TTC549 (cell line): ENCODE measurements around the gene MESD.

ENCODE experiments used
- FAIRE-seq: peaks from 2 replicates; lab custom pipeline; 2012; peaks lifted over from hg19 to GRCh38; lab: Jason Lieb, UNC

The MESD gene

GRCh38 chr15:80989518-80990478 is at the start of gene MESD:
Gene MESD, minus strand, starts transcription at chr15:80989819. Its CDS starts 28 bp downstream, at chr15:80989791.
- FAIRE-seq = no peak

- no peak for FAIRE-seq
These were observed 49.5 kb upstream of the MESD start for GRCh38 chr15:81038975-81039607.

GRCh38 chr15:81037952-81038743 is 48.5 kb upstream of the MESD start:
- FAIRE-seq = no peak

- no peak for FAIRE-seq
These were observed 43.9 kb upstream of the MESD start for GRCh38 chr15:81033508-81033907.

GRCh38 chr15:81032818-81033217 is 43.2 kb upstream of the MESD start:
- FAIRE-seq = no peak

GRCh38 chr15:81032355-81032754 is 42.7 kb upstream of the MESD start:
- no peak for FAIRE-seq

- no peak for FAIRE-seq
These were observed 41.6 kb upstream of the MESD start for GRCh38 chr15:81031203-81031602.

GRCh38 chr15:81030301-81030750 is 40.7 kb upstream of the MESD start:
- no peak for FAIRE-seq

- FAIRE-seq = no peak
These were observed 40.0 kb upstream of the MESD start for GRCh38 chr15:81029414-81030300.

- FAIRE-seq = no peak
These were observed 37.4 kb upstream of the MESD start for GRCh38 chr15:81026836-81027599.

GRCh38 chr15:81025721-81026370 is 36.2 kb upstream of the MESD start:
- FAIRE-seq = no peak

- no peak for FAIRE-seq
These were observed 35.3 kb upstream of the MESD start for GRCh38 chr15:81024936-81025335.

- FAIRE-seq = no peak
These were observed 34.8 kb upstream of the MESD start for GRCh38 chr15:81024265-81024872.

GRCh38 chr15:81023483-81024264 is 34.1 kb upstream of the MESD start:
- no peak for FAIRE-seq

GRCh38 chr15:81021321-81021720 is 31.7 kb upstream of the MESD start:
- FAIRE-seq = no peak

GRCh38 chr15:81018197-81018596 is 28.6 kb upstream of the MESD start:
- no peak for FAIRE-seq

GRCh38 chr15:81016489-81017068 is 27.0 kb upstream of the MESD start:
- FAIRE-seq = no peak

- no peak for FAIRE-seq
These were observed 26.2 kb upstream of the MESD start for GRCh38 chr15:81015621-81016488.
